ENCODE data around the gene FUT7. TPM values are rescaled to one million over a fixed set of nuclear protein-coding genes. Genes with fewer than 3 reads are reported as not detected.

Gene FUT7
- total and polyA plus RNA-seq, 3 donors from 2014 or later: 0.06 to 0.24 (median 0.24) TPM

DNA sequence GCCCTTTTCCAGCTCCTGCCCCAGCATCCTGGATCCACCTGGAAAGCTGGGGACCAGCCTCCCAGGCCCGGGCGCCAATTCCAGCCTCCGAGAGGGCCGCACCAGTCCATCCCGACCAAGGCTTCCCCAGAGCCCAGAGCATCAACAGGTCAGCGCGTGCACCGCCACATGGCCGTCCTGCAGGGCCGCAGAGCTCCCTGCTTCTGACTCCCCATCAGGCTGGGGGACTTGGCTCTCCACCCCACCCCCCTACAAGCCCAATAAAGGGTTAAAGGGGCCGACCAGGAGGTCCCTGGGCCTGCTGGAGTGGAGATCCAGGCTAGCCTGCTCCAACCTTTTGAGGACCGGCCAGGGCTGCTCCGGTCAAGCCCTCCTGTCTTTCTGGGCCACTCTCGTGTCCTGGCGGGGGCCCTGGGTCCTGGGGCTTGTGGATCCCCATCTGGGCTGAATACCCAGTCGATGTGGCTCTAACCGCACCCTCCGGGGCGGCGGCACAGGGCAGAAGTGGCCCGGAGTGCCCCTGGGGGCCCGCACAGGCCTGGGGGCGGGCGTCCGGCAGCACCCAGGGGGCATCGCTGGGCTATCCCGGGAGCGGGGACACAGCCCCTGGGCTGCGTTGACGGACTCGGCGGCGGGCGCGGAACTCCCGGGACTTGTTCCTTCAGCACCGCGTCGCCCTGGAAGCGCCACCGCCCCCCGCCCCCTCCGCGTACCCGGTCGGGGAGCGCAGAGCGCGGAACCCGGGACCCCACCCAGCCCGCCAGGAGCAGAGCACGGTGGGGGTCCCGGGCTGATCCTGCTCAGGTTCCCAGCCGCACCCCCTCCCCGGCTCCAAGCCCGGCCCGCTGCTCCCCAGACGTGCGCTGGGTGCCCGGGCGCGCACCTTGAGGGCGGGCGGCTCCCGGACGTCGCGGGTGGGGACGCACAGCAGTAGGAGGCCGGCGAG, 21.4 kb upstream of the FUT7 start:
- intact Hi-C loops (cut with DNase I; ENCODE audit: low total_unique reads): no loop called here

GRCh38 chr9:137052293-137052692, 20.4 kb upstream of the FUT7 start:
- WGBS, 2 donors: 79% methylated on average over 8 of the region's 8 CpGs; no CpG with 5 or more reads in 1 of the 2 donors
- TF ChIP-seq, protein P1, sequence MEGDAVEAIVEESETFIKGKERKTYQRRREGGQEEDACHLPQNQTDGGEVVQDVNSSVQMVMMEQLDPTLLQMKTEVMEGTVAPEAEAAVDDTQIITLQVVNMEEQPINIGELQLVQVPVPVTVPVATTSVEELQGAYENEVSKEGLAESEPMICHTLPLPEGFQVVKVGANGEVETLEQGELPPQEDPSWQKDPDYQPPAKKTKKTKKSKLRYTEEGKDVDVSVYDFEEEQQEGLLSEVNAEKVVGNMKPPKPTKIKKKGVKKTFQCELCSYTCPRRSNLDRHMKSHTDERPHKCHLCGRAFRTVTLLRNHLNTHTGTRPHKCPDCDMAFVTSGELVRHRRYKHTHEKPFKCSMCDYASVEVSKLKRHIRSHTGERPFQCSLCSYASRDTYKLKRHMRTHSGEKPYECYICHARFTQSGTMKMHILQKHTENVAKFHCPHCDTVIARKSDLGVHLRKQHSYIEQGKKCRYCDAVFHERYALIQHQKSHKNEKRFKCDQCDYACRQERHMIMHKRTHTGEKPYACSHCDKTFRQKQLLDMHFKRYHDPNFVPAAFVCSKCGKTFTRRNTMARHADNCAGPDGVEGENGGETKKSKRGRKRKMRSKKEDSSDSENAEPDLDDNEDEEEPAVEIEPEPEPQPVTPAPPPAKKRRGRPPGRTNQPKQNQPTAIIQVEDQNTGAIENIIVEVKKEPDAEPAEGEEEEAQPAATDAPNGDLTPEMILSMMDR (IDR thresholded peaks at IDR 0.05): no peak
- no peak for TF ChIP-seq POLR2A (IDR thresholded peaks at IDR 0.05)
- no peak for DNase-seq
- no peaks in the 10 kb centered on the region for H3K27me3 ChIP-seq
- no peaks in the 10 kb centered on the region for H3K9me3 ChIP-seq
- intact Hi-C loops (cut with DNase I; ENCODE audit: low total_unique reads): no loop called here
- H3K4me3 ChIP-seq: no peak overlapping the region
- H3K27ac ChIP-seq: no peak overlapping the region
- no peaks in the 10 kb centered on the region for H3K36me3 ChIP-seq (ENCODE audit: low read depth, missing control alignments)
- H3K4me1 ChIP-seq: peaks cover 34% of the 10 kb centered on the region

More for the DNA sequence above, 21.4 kb upstream of the FUT7 start:
- Histone ChIP-seq H3K4me1 (peaks cover 34% of the 10 kb centered on the region), H3K27ac (no peak overlapping the region), H3K9me3 (no peaks in the 10 kb centered on the region), H3K36me3 (ENCODE audit: low read depth, missing control alignments) (no peaks in the 10 kb centered on the region), H3K27me3 (no peaks in the 10 kb centered on the region), H3K4me3 (peak overlapping the region; percentile 44 to 60)
- DNase-seq: no peak
- WGBS, 2 donors: 18 to 67% methylated on average over 6 to 46 of the region's 71 CpGs
- TF ChIP-seq, protein P1 (IDR thresholded peaks at IDR 0.05): no peak
- no peak for TF ChIP-seq POLR2A (IDR thresholded peaks at IDR 0.05)

- TF ChIP-seq, protein P1 (IDR thresholded peaks at IDR 0.05): no peak
- TF ChIP-seq POLR2A (IDR thresholded peaks at IDR 0.05): no peak
- Histone ChIP-seq H3K27me3 (no peaks in the 10 kb centered on the region), H3K4me3 (no peak overlapping the region), H3K27ac (no peak overlapping the region), H3K9me3 (no peaks in the 10 kb centered on the region), H3K36me3 (ENCODE audit: low read depth, missing control alignments) (no peaks in the 10 kb centered on the region), H3K4me1 (peaks cover 33% of the 10 kb centered on the region)
- intact Hi-C loops (cut with DNase I; ENCODE audit: low total_unique reads): no loop called here
- no peak for DNase-seq
- WGBS, 2 donors: 87% methylated on average over 17 of the region's 17 CpGs; no CpG with 5 or more reads in 1 of the 2 donors
These were observed 19.3 kb upstream of the FUT7 start for GRCh38 chr9:137051145-137051724.

- Histone ChIP-seq H3K4me3 (no peak overlapping the region), H3K36me3 (ENCODE audit: low read depth, missing control alignments) (no peaks in the 10 kb centered on the region), H3K4me1 (peaks cover 27% of the 10 kb centered on the region), H3K9me3 (no peaks in the 10 kb centered on the region), H3K27ac (no peak overlapping the region), H3K27me3 (no peaks in the 10 kb centered on the region)
- intact Hi-C loops (cut with DNase I; ENCODE audit: low total_unique reads): no loop called here
- WGBS, 2 donors: 82 to 89% methylated on average over 4 to 5 of the region's 5 CpGs
- TF ChIP-seq, protein P1 (IDR thresholded peaks at IDR 0.05): no peak
- no peak for TF ChIP-seq POLR2A (IDR thresholded peaks at IDR 0.05)
- DNase-seq: no peak
These were observed 18.7 kb upstream of the FUT7 start for GRCh38 chr9:137050570-137050969.
